MCF 10A (cell line): ENCODE results near the gene EMID1. TPM values are rescaled to one million over a fixed set of nuclear protein-coding genes. Genes with fewer than 3 reads are reported as not detected.

Source experiments
- BruUV-seq: library from RNA; stranded (reverse); fragments of 400-500 nt; replicated peaks from 2 replicates; lab custom pipeline; 2021; lab: Mats Ljungman, UMichigan
- CTCF ChIA-PET: fragments of 300-600 bp; sonication (Branson Sonifier 250); formaldehyde crosslinking; extraction: SDS; loops from one replicate; lab custom pipeline; 2021; ENCODE audit warnings: antibody characterized with exemption, inconsistent platforms; lab: Yijun Ruan, JAX
- POLR2A ChIA-PET: fragments of 300-600, 350-650 bp; sonication (Branson Sonifier 250); formaldehyde crosslinking; extraction: SDS; loops from one replicate; lab custom pipeline; 2020; ENCODE audit warnings: antibody characterized with exemption, inconsistent platforms; lab: Yijun Ruan, JAX
- DNase-seq: peaks from one replicate; pipeline ENCODE4 v3.0.0-alpha.2; 2018; ENCODE audit not compliant: unreplicated experiment
- H3K27ac Mint-ChIP-seq: one replicate; pipeline ENCODE4 v1.8.0; 2022; ENCODE audit warnings: mild to moderate bottlenecking, low read depth, mixed read lengths; ENCODE audit not compliant: unreplicated experiment
- H3K27me3 Mint-ChIP-seq: one replicate; pipeline ENCODE4 v1.8.0; 2022; ENCODE audit warnings: mixed read lengths; ENCODE audit not compliant: insufficient read depth, unreplicated experiment
- H3K36me3 Mint-ChIP-seq: one replicate; pipeline ENCODE4 v1.8.0; 2022; ENCODE audit warnings: mild to moderate bottlenecking, moderate library complexity, mixed read lengths; ENCODE audit not compliant: insufficient read depth, unreplicated experiment
- H3K4me1 Mint-ChIP-seq: one replicate; pipeline ENCODE4 v1.8.0; 2022; ENCODE audit warnings: mixed read lengths; ENCODE audit not compliant: insufficient read depth, unreplicated experiment
- H3K4me3 Mint-ChIP-seq: one replicate; pipeline ENCODE4 v1.8.0; 2022; ENCODE audit warnings: mild to moderate bottlenecking, moderate library complexity, mixed read lengths; ENCODE audit not compliant: unreplicated experiment
- H3K9me3 Mint-ChIP-seq: one replicate; pipeline ENCODE4 v1.8.0; 2022; ENCODE audit warnings: mixed read lengths; ENCODE audit not compliant: unreplicated experiment
- CTCF ChIP-seq: fragments of 200-600 bp; IDR thresholded peaks from one replicate; pipeline ENCODE4 v1.8.0; 2022; ENCODE audit warnings: antibody characterized with exemption, mild to moderate bottlenecking; ENCODE audit not compliant: unreplicated experiment
- intact Hi-C: fragments of 100-400 bp; cut with micrococcal nuclease; formaldehyde crosslinking; loops from 2 replicates; pipeline ENCODE4 v1.14.1; 2022
- total RNA-seq: library from RNA; stranded (reverse); gene quantifications from 2 replicates; pipeline ENCODE4 v1.2.3, GENCODE V29; 2022

The EMID1 gene
- total RNA-seq, 1 experiment from 2014 or later = not detected

DNA sequence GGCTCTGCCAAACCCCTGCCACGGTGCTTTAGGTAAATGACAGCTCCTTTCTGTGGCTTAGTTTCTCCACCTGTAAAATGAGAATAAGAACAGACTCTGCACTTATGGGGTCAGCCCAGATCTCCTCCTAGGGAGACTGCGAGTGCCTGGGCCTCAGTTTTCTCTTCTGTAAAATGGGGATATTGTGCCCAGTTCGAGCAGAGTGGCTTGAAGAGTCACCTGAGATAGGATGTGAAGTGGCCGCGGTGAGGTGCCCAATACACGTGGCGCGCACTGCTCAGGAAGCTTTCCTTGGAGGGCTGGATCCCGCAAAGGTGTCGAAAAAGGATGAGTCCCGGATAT lies 473 bp upstream of the EMID1 start:
- POLR2A ChIA-PET = no interaction called here
- Mint-ChIP-seq H3K27me3 (peaks cover 11% of the 10 kb centered on the region), H3K4me3 (peak overlapping the region; percentile 45), H3K9me3 (no peaks in the 10 kb centered on the region), H3K4me1 (peaks cover 10% of the 10 kb centered on the region), H3K27ac (no peak overlapping the region), H3K36me3 (peaks cover 7% of the 10 kb centered on the region)
- intact Hi-C loops = no loop called here
- BruUV-seq = no TSS peak
- no peak for TF ChIP-seq CTCF
- CTCF ChIA-PET = interaction anchor here (3.4 kb wide), 1 partner anchor 40 kb away, joined by 8 read pairs; no protein-coding TSS in a partner anchor
- DNase-seq = no peak

DNA sequence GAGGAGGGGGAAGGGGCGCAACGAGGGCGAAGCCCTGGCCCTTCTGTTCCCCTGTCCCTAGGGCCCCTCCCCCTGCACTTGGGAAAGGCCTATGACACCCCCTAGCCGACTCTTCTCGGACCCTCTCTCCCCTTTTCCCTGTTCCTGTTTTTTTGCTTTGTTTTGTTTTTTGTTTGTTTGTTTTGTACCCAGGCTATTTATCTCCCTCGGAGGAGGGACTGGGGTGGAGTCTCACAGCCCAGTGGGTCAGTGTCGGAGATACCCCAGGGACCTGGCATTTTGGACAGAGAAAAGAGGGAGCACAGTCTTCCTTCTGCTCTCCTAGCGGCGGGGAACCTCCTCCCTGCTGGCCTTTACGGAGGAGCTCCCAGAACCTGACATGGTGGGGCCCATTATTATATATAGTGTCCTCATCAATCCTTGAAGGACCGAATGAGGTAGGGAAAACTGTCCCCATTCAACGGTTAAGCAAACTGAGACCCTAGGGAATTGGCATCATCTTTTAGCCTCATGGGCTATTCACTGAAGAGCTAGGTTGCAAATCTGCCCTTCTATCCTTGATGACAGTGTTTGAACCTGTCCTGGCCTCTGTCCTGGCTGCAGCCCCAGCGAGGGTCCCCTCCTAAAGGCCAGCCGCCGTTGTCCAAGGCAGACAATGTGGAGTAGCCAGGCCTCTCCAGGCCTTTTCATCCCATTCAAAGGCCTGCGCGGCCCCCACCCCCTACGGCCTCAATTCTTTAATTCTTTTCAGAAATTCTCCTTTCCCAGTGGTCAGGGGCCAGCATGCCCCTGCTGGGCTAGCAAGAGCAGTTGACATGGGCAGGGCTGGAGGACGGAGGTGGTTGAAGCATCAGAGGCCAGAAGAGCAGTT lies 911 bp downstream of the EMID1 start:
- ChIA-PET CTCF (interaction anchor here (0.8 kb wide), 1 partner anchor 26 kb away, joined by 3 read pairs; no protein-coding TSS in a partner anchor), POLR2A (interaction anchor here (0.6 kb wide), 1 partner anchor 94 kb away, joined by 3 read pairs; no protein-coding TSS in a partner anchor)
- no peaks in the 10 kb centered on the region for H3K9me3 Mint-ChIP-seq
- intact Hi-C loops = no loop called here
- no peak for DNase-seq
- peaks cover 10% of the 10 kb centered on the region for H3K4me1 Mint-ChIP-seq
- H3K27ac Mint-ChIP-seq = no peak overlapping the region
- no TSS peak for BruUV-seq
- H3K4me3 Mint-ChIP-seq = peak overlapping the region; percentile 40
- no peak for TF ChIP-seq CTCF
- peaks cover 11% of the 10 kb centered on the region for H3K27me3 Mint-ChIP-seq
- peaks cover 7% of the 10 kb centered on the region for H3K36me3 Mint-ChIP-seq

GRCh38 chr22:29207243-29207550 lies 1.5 kb downstream of the EMID1 start:
- peaks cover 10% of the 10 kb centered on the region for H3K4me1 Mint-ChIP-seq
- H3K36me3 Mint-ChIP-seq = peaks cover 7% of the 10 kb centered on the region
- peaks cover 11% of the 10 kb centered on the region for H3K27me3 Mint-ChIP-seq
- no peak for DNase-seq
- intact Hi-C loops = no loop called here
- no TSS peak for BruUV-seq
- TF ChIP-seq CTCF = no peak
- CTCF ChIA-PET = no interaction called here
- POLR2A ChIA-PET = no interaction called here
- H3K27ac Mint-ChIP-seq = no peak overlapping the region
- H3K9me3 Mint-ChIP-seq = no peaks in the 10 kb centered on the region
- H3K4me3 Mint-ChIP-seq = no peak overlapping the region

GRCh38 chr22:29207562-29208501 lies 2.1 kb downstream of the EMID1 start:
- CTCF ChIA-PET = interaction anchor here (0.6 to 1.7 kb wide), 2 partner anchors 38 to 815 kb away, joined by 3 to 6 read pairs; no protein-coding TSS in a partner anchor
- no peak for DNase-seq
- POLR2A ChIA-PET = interaction anchor here (0.6 to 0.7 kb wide), 2 partner anchors 571 to 1084 kb away, joined by 3 read pairs; no protein-coding TSS in a partner anchor
- Mint-ChIP-seq H3K4me1 (peaks cover 10% of the 10 kb centered on the region), H3K36me3 (peaks cover 7% of the 10 kb centered on the region), H3K27me3 (peaks cover 11% of the 10 kb centered on the region), H3K9me3 (no peaks in the 10 kb centered on the region), H3K4me3 (no peak overlapping the region), H3K27ac (no peak overlapping the region)
- no peak for TF ChIP-seq CTCF
- no TSS peak for BruUV-seq
- intact Hi-C loops = no loop called here
